ENCODE measurements around the gene SLF2. TPM values are rescaled to one million over a fixed set of nuclear protein-coding genes. Genes with fewer than 3 reads are reported as not detected.

Gene SLF2
- total and polyA plus RNA-seq, 2 donors from 2014 or later, result 6.7 to 29.6 TPM

DNA sequence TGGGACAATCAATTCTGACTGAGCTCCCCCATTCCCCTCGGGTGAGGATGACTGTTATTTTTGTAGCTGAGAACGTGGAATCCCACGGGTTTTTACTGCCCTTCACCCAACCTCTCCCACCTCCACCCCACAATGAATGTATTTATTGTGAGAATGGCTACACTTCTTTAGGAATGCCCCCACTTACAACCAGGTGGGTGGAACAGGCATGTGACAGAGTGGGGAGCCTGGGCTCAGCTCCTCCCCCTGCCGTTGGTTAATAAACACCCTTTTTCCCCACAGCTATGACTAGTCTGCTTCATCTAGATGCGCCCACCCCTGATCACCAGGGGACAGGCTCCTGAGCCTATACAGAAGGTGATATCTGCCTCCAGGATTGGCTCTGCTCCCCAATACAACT is 72.6 kb downstream of the SLF2 start:
- intact Hi-C loops (cut with DNase I), result no loop called here
- H3K9me3 ChIP-seq (ENCODE audit: control insufficient read depth in 2 of 3, insufficient read depth in 1 of 3, low read length in 3 of 3), result no peaks in the 10 kb centered on the region
- peaks cover 3 to 21% (median 9%) of the 10 kb centered on the region in 3 donors for H3K36me3 ChIP-seq (ENCODE audit: control insufficient read depth in 2 of 3, insufficient read depth in 3 of 3, low read length in 3 of 3)
- no peak overlapping the region for H3K9ac ChIP-seq (ENCODE audit: low read length in 3 of 3)
- TF ChIP-seq, protein P1, sequence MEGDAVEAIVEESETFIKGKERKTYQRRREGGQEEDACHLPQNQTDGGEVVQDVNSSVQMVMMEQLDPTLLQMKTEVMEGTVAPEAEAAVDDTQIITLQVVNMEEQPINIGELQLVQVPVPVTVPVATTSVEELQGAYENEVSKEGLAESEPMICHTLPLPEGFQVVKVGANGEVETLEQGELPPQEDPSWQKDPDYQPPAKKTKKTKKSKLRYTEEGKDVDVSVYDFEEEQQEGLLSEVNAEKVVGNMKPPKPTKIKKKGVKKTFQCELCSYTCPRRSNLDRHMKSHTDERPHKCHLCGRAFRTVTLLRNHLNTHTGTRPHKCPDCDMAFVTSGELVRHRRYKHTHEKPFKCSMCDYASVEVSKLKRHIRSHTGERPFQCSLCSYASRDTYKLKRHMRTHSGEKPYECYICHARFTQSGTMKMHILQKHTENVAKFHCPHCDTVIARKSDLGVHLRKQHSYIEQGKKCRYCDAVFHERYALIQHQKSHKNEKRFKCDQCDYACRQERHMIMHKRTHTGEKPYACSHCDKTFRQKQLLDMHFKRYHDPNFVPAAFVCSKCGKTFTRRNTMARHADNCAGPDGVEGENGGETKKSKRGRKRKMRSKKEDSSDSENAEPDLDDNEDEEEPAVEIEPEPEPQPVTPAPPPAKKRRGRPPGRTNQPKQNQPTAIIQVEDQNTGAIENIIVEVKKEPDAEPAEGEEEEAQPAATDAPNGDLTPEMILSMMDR (IDR thresholded peaks at IDR 0.05; ENCODE audit: borderline replicate concordance, extremely low read depth, insufficient read depth), result no peak
- H3K4me1 ChIP-seq (ENCODE audit: control insufficient read depth in 2 of 3, insufficient read depth in 2 of 3, low read depth in 1 of 3, low read length in 3 of 3), result peaks cover 4 to 21% (median 20%) of the 10 kb centered on the region in 3 donors
- FAIRE-seq (no peak), DNase-seq (peak in 1 of 5 donors; percentile 22)
- no peaks in the 10 kb centered on the region for H3K27me3 ChIP-seq (ENCODE audit: control insufficient read depth, insufficient read depth, low read length)
- no peak overlapping the region for H3K27ac ChIP-seq (ENCODE audit: low read depth in 2 of 2, low read length in 2 of 2)
- no peak overlapping the region for H3K4me3 ChIP-seq (ENCODE audit: low read length in 3 of 3)

DNA sequence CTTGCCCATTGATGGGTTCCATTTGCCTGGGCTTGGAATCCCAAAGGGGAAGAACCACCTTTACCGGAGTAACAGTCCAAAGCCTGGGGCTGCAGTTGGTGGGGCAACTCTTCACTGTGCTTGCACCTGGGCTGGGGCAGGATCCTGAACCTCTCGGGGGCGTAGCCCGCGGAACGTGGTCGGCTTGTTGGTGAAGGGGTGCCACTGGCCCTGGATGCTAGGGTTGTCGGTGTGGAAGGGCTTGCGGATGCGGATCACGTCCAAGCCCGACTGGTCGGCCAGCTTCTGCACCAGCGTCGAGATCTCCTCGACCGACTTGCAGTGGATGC is 73.8 kb downstream of the SLF2 start:
- intact Hi-C loops (cut with DNase I), result no loop called here
- peak overlapping the region; percentile 37 to 80 (median 75) for H3K9ac ChIP-seq (ENCODE audit: low read length in 3 of 3)

DNA sequence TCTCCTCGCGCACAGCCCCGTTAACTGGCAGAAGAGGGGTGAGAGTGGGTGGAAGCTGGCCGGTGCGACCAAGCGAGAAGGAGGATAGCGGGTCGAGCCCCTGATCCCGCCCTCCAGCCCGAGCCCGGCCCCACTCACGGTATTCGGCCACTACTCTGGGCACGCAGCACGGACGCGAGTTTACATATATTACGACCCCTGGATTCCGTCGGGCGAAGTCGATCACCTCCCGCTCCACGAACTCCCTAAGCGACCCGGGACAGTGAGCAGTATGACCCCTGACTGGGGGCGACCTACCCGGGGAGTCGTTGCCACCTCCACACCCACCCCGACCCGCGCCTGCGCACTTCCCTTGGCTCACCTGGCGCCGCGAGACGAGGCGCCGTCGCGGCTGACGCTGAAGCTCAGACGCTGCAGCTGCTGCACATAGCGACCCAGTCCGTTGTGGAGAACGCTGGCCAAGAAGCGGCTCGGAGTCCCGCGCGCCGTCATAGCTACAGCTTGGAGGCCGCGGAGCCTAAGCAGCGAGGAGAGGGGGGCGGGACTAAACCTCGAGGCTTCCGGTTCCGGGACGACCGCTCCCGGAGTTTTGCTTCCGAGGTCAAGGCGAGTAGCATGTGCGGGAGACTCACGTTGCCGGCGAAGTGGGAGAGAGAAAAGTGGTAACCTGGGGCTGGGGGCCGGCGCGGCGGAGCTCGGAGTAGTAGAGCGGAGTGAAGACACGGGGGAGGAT is 74.4 kb downstream of the SLF2 start, which contains the start of the genes MRPL43 and TWNK:
MRPL43 (minus strand) TSS at position 546 of the 733 bp plus-strand sequence; CDS start at position 492, 54 bp downstream.
TWNK (plus strand) TSS at position 592 of the 733 bp plus-strand sequence. CDS start 668 bp downstream, outside the sequence.
- peak within 1 kb of the TSS; percentile 67 to 78 for H3K27ac ChIP-seq (ENCODE audit: low read depth in 2 of 2, low read length in 2 of 2)
- peak within 1 kb of the TSS; percentile 37 to 80 (median 75) for H3K9ac ChIP-seq (ENCODE audit: low read length in 3 of 3)
- H3K4me3 ChIP-seq (ENCODE audit: low read length in 3 of 3), result peak within 1 kb of the TSS; percentile 61 to 95 (median 94)
- peak; percentile 85 to 94 (median 90) for DNase-seq
- peaks cover 4 to 21% (median 20%) of the 10 kb centered on the region in 3 donors for H3K4me1 ChIP-seq (ENCODE audit: control insufficient read depth in 2 of 3, insufficient read depth in 2 of 3, low read depth in 1 of 3, low read length in 3 of 3)
- no peak for FAIRE-seq
- intact Hi-C loops (cut with DNase I), result no loop called here
- no peaks in the 10 kb centered on the region for H3K27me3 ChIP-seq (ENCODE audit: control insufficient read depth, insufficient read depth, low read length)
- TF ChIP-seq, protein P1 (IDR thresholded peaks at IDR 0.05; ENCODE audit: borderline replicate concordance, extremely low read depth, insufficient read depth), result no peak
- H3K36me3 ChIP-seq (ENCODE audit: control insufficient read depth in 2 of 3, insufficient read depth in 3 of 3, low read length in 3 of 3), result peaks cover 5 to 18% (median 11%) of the 10 kb centered on the region in 3 donors
- no peaks in the 10 kb centered on the region for H3K9me3 ChIP-seq (ENCODE audit: control insufficient read depth in 2 of 3, insufficient read depth in 1 of 3, low read length in 3 of 3)

More for the DNA sequence above, 73.8 kb downstream of the SLF2 start:
- Histone ChIP-seq H3K27me3 (ENCODE audit: control insufficient read depth, insufficient read depth, low read length) (no peaks in the 10 kb centered on the region), H3K36me3 (ENCODE audit: control insufficient read depth in 2 of 3, insufficient read depth in 3 of 3, low read length in 3 of 3) (peaks cover 5 to 20% (median 11%) of the 10 kb centered on the region in 3 donors), H3K4me3 (ENCODE audit: low read length in 3 of 3) (peak overlapping the region; percentile 61 to 95 (median 94)), H3K9me3 (ENCODE audit: control insufficient read depth in 2 of 3, insufficient read depth in 1 of 3, low read length in 3 of 3) (no peaks in the 10 kb centered on the region), H3K27ac (ENCODE audit: low read depth in 2 of 2, low read length in 2 of 2) (peak overlapping the region in 1 of 2 donors; percentile 78), H3K4me1 (ENCODE audit: control insufficient read depth in 2 of 3, insufficient read depth in 2 of 3, low read depth in 1 of 3, low read length in 3 of 3) (peaks cover 4 to 21% (median 20%) of the 10 kb centered on the region in 3 donors)
- DNase-seq (no peak), FAIRE-seq (no peak)
- TF ChIP-seq, protein P1 (IDR thresholded peaks at IDR 0.05; ENCODE audit: borderline replicate concordance, extremely low read depth, insufficient read depth), result no peak

Data from kidney (tissue), 14 donors.